Peyer's patch (tissue), 4 donors: ENCODE data around the gene GPR161.

Experiments used
- CTCF ChIP-seq, 6 experiments: fragments of 450-650 bp in 4 of 6; fragments of 200-600 bp in 2 of 6; sonication (generic) in 1 of 6; IDR thresholded peaks; one replicate each; pipeline ENCODE4 v1.5.1; 2017 to 2019; ENCODE audit warnings: antibody characterized with exemption in 6 of 6, mild to moderate bottlenecking in 3 of 6, moderate library complexity in 1 of 6
- POLR2A ChIP-seq, 2 donors: fragments of 450-650 bp; IDR thresholded peaks; one replicate each; pipeline ENCODE4 v1.5.1; 2017; ENCODE audit warnings: antibody characterized with exemption in 2 of 2, mild to moderate bottlenecking in 2 of 2, moderate library complexity in 2 of 2

- TF ChIP-seq CTCF (IDR thresholded peaks at IDR 0.05) = no peak
- TF ChIP-seq POLR2A (IDR thresholded peaks at IDR 0.05) = no peak
Measured at GRCh38 chr1:168136709-168137514, at the start of gene GPR161.
